ENCODE data around the gene GTF2A2.
"Not testable (repeated sequence)": the region's sequence is repeated elsewhere in the genome, so short reads cannot be mapped to it uniquely, and the experiment has no call there.

Gene GTF2A2

GRCh38 chr15:59656897-59657634 lies at the start of gene GTF2A2:
Gene GTF2A2 (minus strand): TSS chr15:59657515. CDS start chr15:59652277, 5,238 bp downstream.
- H3K4me1 Mint-ChIP-seq: no peaks in the 10 kb centered on the region
- ATAC-seq: peak; percentile 100
- no peaks in the 10 kb centered on the region for H3K9me3 Mint-ChIP-seq
- peaks cover 14% of the 10 kb centered on the region for H3K36me3 Mint-ChIP-seq
- no peaks in the 10 kb centered on the region for H3K27me3 Mint-ChIP-seq
- H3K27ac Mint-ChIP-seq: no peak within 1 kb of the TSS
- no peak within 1 kb of the TSS for H3K4me3 Mint-ChIP-seq

DNA sequence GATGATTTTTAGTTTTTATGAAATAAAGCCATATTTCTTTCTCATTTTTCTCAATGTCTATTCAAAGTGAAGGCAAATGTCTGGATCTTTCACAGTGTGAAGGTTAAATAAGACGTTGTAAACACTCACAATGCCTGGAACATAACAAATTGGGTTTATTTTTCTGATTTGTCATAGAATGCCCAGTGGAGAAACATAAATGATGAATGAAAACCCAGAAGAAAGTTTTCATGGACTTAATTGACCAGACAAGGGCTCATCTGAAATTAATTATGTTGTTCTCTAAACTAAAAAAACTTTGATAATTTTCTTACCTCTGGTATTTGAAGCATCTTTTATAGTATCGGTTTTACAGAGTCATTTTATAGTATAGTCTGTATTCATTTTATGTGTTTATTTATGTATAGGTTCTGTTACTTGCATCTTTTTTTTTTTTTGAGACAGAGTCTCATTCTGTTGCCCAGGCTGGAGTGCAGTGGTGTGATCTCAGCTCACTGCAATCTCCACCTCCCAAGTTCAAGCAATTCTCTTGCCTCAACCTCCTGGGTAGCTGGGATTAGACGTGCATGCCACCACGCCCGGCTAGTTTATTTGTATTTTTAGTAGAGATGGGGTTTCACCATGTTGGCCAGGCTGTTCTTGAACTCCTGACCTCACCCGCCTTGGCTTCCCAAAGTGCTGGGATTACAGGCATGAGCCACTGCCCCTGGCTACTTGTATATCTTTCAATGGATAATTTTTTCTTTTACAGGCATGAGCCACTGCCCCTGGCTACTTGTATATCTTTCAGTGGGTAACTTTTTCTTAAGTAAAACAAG lies 46.9 kb upstream of the GTF2A2 start:
- Mint-ChIP-seq H3K27me3 (no peaks in the 10 kb centered on the region), H3K36me3 (no peaks in the 10 kb centered on the region), H3K4me1 (no peaks in the 10 kb centered on the region), H3K27ac (no peak overlapping the region), H3K4me3 (no peak overlapping the region), H3K9me3 (peaks cover 3% of the 10 kb centered on the region)
- ATAC-seq: no peak

DNA sequence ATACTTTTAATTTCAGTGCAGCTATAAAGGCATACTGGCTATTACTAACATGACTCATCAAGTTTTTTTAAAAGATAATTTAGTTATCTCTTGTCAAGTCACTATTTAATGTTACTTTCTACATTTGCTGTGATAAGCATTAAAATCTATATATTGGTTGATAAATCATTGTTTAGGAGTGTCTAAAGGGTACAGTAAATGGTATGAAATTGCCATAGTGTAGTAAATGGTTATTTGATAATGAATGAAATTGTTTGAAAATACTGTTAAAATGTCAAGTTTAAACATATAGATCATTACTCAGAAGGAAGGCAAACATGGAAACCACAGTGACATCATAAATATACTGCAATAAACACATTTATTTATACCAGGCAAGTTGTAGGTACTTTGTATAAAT lies 45.0 kb upstream of the GTF2A2 start:
- Mint-ChIP-seq H3K9me3 (no peaks in the 10 kb centered on the region), H3K36me3 (no peaks in the 10 kb centered on the region), H3K27me3 (no peaks in the 10 kb centered on the region), H3K4me3 (no peak overlapping the region), H3K4me1 (no peaks in the 10 kb centered on the region), H3K27ac (no peak overlapping the region)
- ATAC-seq: no peak

GRCh38 chr15:59701880-59702279 lies 44.6 kb upstream of the GTF2A2 start:
- H3K36me3 Mint-ChIP-seq: no peaks in the 10 kb centered on the region
- H3K4me1 Mint-ChIP-seq: no peaks in the 10 kb centered on the region
- no peak for ATAC-seq
- no peak overlapping the region for H3K4me3 Mint-ChIP-seq
- H3K9me3 Mint-ChIP-seq: no peaks in the 10 kb centered on the region
- H3K27me3 Mint-ChIP-seq: no peaks in the 10 kb centered on the region
- no peak overlapping the region for H3K27ac Mint-ChIP-seq

GRCh38 chr15:59699810-59700431 lies 42.6 kb upstream of the GTF2A2 start:
- Mint-ChIP-seq H3K36me3 (peaks cover 3% of the 10 kb centered on the region), H3K9me3 (no peaks in the 10 kb centered on the region), H3K27me3 (no peaks in the 10 kb centered on the region), H3K4me1 (no peaks in the 10 kb centered on the region), H3K27ac (no peak overlapping the region), H3K4me3 (no peak overlapping the region)
- ATAC-seq: no peak

GRCh38 chr15:59698065-59698464 lies 40.8 kb upstream of the GTF2A2 start:
- not testable (repeated sequence) for H3K4me3 Mint-ChIP-seq, H3K9me3 Mint-ChIP-seq, ATAC-seq, H3K27me3 Mint-ChIP-seq, H3K27ac Mint-ChIP-seq, H3K4me1 Mint-ChIP-seq, H3K36me3 Mint-ChIP-seq

DNA sequence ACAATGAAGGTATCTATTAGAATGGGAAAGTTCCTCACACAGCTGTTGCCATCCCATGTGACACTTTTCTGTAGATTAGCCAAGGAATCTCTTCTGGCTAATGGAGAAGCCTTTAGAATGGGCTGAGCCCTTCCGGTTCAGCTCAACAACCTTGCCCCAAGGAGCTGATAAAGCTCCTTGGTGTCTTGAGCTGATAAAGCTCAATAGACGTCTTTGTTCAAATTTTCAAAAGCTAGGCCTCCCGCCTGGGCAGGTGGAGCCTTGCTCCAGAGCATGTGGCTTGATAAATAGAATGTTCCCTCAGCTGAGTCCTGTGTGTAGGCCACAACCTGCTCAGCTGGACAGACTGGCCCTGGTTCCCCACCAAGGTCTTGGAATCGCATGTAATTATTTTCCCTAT lies 39.0 kb upstream of the GTF2A2 start:
- no peak overlapping the region for H3K4me3 Mint-ChIP-seq
- ATAC-seq: no peak
- no peak overlapping the region for H3K27ac Mint-ChIP-seq
- H3K36me3 Mint-ChIP-seq: peaks cover 8% of the 10 kb centered on the region
- no peaks in the 10 kb centered on the region for H3K9me3 Mint-ChIP-seq
- no peaks in the 10 kb centered on the region for H3K4me1 Mint-ChIP-seq
- H3K27me3 Mint-ChIP-seq: no peaks in the 10 kb centered on the region

GRCh38 chr15:59694779-59695178 lies 37.5 kb upstream of the GTF2A2 start:
- ATAC-seq: no peak
- peaks cover 8% of the 10 kb centered on the region for H3K36me3 Mint-ChIP-seq
- H3K9me3 Mint-ChIP-seq: no peaks in the 10 kb centered on the region
- H3K4me3 Mint-ChIP-seq: no peak overlapping the region
- H3K4me1 Mint-ChIP-seq: peaks cover 14% of the 10 kb centered on the region
- no peak overlapping the region for H3K27ac Mint-ChIP-seq
- H3K27me3 Mint-ChIP-seq: no peaks in the 10 kb centered on the region

DNA sequence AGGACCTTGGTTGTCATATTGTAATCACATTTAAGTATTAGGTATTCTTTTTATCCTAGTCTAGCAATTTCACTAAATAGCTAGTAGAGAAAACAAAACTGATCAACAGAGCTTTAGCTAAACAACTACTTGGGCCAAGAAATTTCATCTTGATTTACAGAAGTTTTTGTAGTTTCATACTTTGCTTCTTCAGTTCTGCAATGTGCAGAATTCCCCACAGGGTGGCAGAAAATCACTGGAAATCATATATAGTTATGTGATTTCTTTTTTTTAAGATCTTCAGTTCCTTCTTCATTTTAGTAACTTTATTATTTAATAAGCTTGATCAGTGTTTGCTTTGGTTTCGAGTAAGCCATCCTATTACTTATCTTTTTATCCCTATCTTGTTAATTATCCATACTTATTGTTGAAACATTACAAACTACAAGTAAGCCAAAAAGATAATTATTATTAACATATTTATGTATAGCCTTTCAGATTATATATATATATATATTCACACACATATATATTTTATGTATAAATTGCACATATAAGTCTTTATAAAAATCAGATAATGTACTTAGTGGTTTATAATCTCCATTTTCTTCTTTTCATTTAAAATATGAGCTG lies 34.0 kb upstream of the GTF2A2 start:
- Mint-ChIP-seq H3K36me3 (peaks cover 14% of the 10 kb centered on the region), H3K4me3 (no peak overlapping the region), H3K27me3 (no peaks in the 10 kb centered on the region), H3K27ac (no peak overlapping the region), H3K9me3 (no peaks in the 10 kb centered on the region), H3K4me1 (peaks cover 34% of the 10 kb centered on the region)
- ATAC-seq: no peak

- Mint-ChIP-seq H3K4me3 (peak overlapping the region; percentile 90), H3K27me3 (no peaks in the 10 kb centered on the region)
- peak; percentile 55 for ATAC-seq
These were observed 32.4 kb upstream of the GTF2A2 start for GRCh38 chr15:59689626-59690236.

DNA sequence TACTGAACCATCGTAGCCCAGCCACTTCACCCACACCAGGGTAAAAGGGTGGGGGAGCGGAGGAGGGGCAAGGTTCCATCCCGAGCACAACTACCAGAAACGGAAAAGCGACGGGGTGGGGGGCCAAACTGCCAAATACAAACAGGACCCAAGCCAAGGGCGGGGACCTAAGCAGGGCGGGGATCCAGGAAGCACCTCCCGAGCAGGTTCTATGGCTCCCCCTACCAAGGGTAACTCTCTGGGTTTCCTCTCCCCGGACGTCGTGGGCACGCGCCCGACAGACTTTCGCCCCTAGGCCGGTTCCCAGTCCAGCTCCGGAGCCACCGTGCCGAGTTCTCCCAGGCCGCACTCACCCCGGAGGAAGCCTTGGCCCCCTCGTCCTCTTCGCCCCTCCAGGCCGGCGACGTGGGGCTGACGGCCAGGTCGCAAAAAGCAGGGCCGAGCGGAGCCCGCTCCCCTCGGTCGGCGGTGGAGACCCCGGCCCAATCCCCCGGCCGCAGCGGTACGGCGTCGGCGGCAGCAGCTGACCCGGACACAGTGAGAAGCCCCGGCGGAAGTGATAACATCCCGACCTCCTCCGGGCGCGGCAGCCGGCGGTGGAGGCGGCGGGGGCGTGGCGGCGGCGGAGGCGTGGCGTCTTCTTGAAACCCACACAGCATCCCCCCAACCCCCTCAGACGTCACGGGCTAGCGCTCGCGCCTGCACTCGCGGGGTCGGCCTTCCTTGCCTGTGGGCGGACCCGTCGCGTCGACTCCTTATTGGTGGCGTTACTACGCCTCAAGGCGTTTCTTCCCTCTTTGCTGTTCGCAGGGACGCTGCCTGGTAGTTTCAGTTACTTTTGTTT lies 31.7 kb upstream of the GTF2A2 start, which contains the start of gene BNIP2:
TSS of gene BNIP2 (minus strand) at position 539 of the 844 bp plus-strand sequence. CDS start 6,863 bp downstream, outside the sequence.
- Mint-ChIP-seq H3K4me3 (peak within 1 kb of the TSS; percentile 90), H3K27ac (peak within 1 kb of the TSS; percentile 93), H3K4me1 (peaks cover 46% of the 10 kb centered on the region), H3K9me3 (no peaks in the 10 kb centered on the region), H3K36me3 (peaks cover 5% of the 10 kb centered on the region), H3K27me3 (no peaks in the 10 kb centered on the region)
- ATAC-seq: peak; percentile 97

More at GRCh38 chr15:59689626-59690236, 32.4 kb upstream of the GTF2A2 start:
- Mint-ChIP-seq H3K27ac (peak overlapping the region; percentile 93), H3K4me1 (peaks cover 46% of the 10 kb centered on the region), H3K9me3 (no peaks in the 10 kb centered on the region), H3K36me3 (peaks cover 9% of the 10 kb centered on the region)

- Mint-ChIP-seq H3K4me3 (peak overlapping the region; percentile 90), H3K9me3 (no peaks in the 10 kb centered on the region), H3K36me3 (peaks cover 6% of the 10 kb centered on the region), H3K4me1 (peaks cover 48% of the 10 kb centered on the region), H3K27ac (peak overlapping the region; percentile 93), H3K27me3 (no peaks in the 10 kb centered on the region)
- no peak for ATAC-seq
These were observed 31.1 kb upstream of the GTF2A2 start for GRCh38 chr15:59688423-59688781.

GRCh38 chr15:59687836-59688235 lies 30.5 kb upstream of the GTF2A2 start:
- peaks cover 11% of the 10 kb centered on the region for H3K36me3 Mint-ChIP-seq
- H3K4me3 Mint-ChIP-seq: peak overlapping the region; percentile 90
- H3K27me3 Mint-ChIP-seq: no peaks in the 10 kb centered on the region
- no peaks in the 10 kb centered on the region for H3K9me3 Mint-ChIP-seq
- ATAC-seq: peak; percentile 46
- H3K27ac Mint-ChIP-seq: peak overlapping the region; percentile 93
- H3K4me1 Mint-ChIP-seq: peaks cover 50% of the 10 kb centered on the region

- peak; percentile 35 for ATAC-seq
- H3K4me3 Mint-ChIP-seq: peak overlapping the region; percentile 74
- H3K27me3 Mint-ChIP-seq: no peaks in the 10 kb centered on the region
- H3K36me3 Mint-ChIP-seq: peaks cover 16% of the 10 kb centered on the region
- peak overlapping the region; percentile 84 for H3K27ac Mint-ChIP-seq
- H3K9me3 Mint-ChIP-seq: no peaks in the 10 kb centered on the region
- H3K4me1 Mint-ChIP-seq: peaks cover 50% of the 10 kb centered on the region
These were observed 29.1 kb upstream of the GTF2A2 start for GRCh38 chr15:59686389-59686788.
